ENCODE measurements around the gene PCA3. TPM values are rescaled to one million over a fixed set of nuclear protein-coding genes. Genes with fewer than 3 reads are reported as not detected.

Gene PCA3
- total RNA-seq, 4 donors from 2014 or later, result 0.27 TPM; not detected in 3

GRCh38 chr9:76803083-76803482 lies 38.8 kb downstream of the PCA3 start:
- WGBS, 2 donors (ENCODE audit: low coverage in 1 of 2), result 83% methylated on average over 2 of the region's 2 CpGs
- H3K36me3 ChIP-seq, result no peaks in the 10 kb centered on the region
- peaks cover 0 to 16% (median 8%) of the 10 kb centered on the region in 4 donors for H3K4me1 ChIP-seq
- no peak for DNase-seq
- H3K27me3 ChIP-seq, result peaks cover 7% of the 10 kb centered on the region
- H3K4me3 ChIP-seq, result no peak overlapping the region
- no peaks in the 10 kb centered on the region for H3K9me3 ChIP-seq
- in situ Hi-C loops (cut with MboI; ENCODE audit: low pct_ligation_motif_present in 1 of 4, low pct_unique_long_range_greater_than_20kb in 1 of 4, low sequenced_read_pairs in 3 of 4), result loop anchor here in 2 of 4 donors (10.0 kb wide), 2 partner anchors 192 to 202 kb away; no protein-coding TSS in a partner anchor
- no peak overlapping the region for H3K27ac ChIP-seq
- TF ChIP-seq POLR2AphosphoS5 (IDR thresholded peaks at IDR 0.05), result no peak
- no peak for TF ChIP-seq CTCF (IDR thresholded peaks at IDR 0.05)
- no peak for TF ChIP-seq EP300 (IDR thresholded peaks at IDR 0.05; ENCODE audit: low read depth)
- no peak for TF ChIP-seq POLR2A (IDR thresholded peaks at IDR 0.05)
- intact Hi-C loops (cut with DNase I; ENCODE audit: low total_unique reads), result no loop called here

GRCh38 chr9:76803762-76804161 lies 39.5 kb downstream of the PCA3 start:
- intact Hi-C loops (cut with DNase I; ENCODE audit: low total_unique reads) (no loop called here), in situ Hi-C loops (cut with MboI; ENCODE audit: low pct_ligation_motif_present in 1 of 4, low pct_unique_long_range_greater_than_20kb in 1 of 4, low sequenced_read_pairs in 3 of 4) (loop anchor here in 2 of 4 donors (10.0 kb wide), 2 partner anchors 191 to 201 kb away; no protein-coding TSS in a partner anchor)
- no peak for TF ChIP-seq POLR2A (IDR thresholded peaks at IDR 0.05)
- no peak for TF ChIP-seq EP300 (IDR thresholded peaks at IDR 0.05; ENCODE audit: low read depth)
- TF ChIP-seq POLR2AphosphoS5 (IDR thresholded peaks at IDR 0.05), result no peak
- TF ChIP-seq CTCF (IDR thresholded peaks at IDR 0.05), result no peak
- no peak for DNase-seq
- 70 to 88% methylated on average over 2 to 7 of the region's 7 CpGs for WGBS, 2 donors (ENCODE audit: low coverage in 1 of 2)
- Histone ChIP-seq H3K36me3 (no peaks in the 10 kb centered on the region), H3K27ac (no peak overlapping the region), H3K4me3 (no peak overlapping the region), H3K4me1 (peaks cover 0 to 14% (median 6%) of the 10 kb centered on the region in 4 donors), H3K27me3 (peaks cover 7% of the 10 kb centered on the region), H3K9me3 (no peaks in the 10 kb centered on the region)

- 60 to 72% methylated on average over 1 to 5 of the region's 5 CpGs for WGBS, 2 donors (ENCODE audit: low coverage in 1 of 2)
- no peak for DNase-seq
Measured at GRCh38 chr9:76808636-76809035, 44.4 kb downstream of the PCA3 start.

GRCh38 chr9:76810377-76810957 lies 46.2 kb downstream of the PCA3 start:
- intact Hi-C loops (cut with DNase I; ENCODE audit: low total_unique reads), result no loop called here
- Histone ChIP-seq H3K9me3 (no peaks in the 10 kb centered on the region), H3K27me3 (peaks cover 4% of the 10 kb centered on the region), H3K4me1 (no peaks in the 10 kb centered on the region), H3K36me3 (no peaks in the 10 kb centered on the region), H3K27ac (peak overlapping the region in 2 of 4 donors; percentile 5 to 16), H3K4me3 (no peak overlapping the region)
- TF ChIP-seq CTCF (IDR thresholded peaks at IDR 0.05) (peak; percentile 70 to 93 (median 74)), POLR2AphosphoS5 (IDR thresholded peaks at IDR 0.05) (no peak)
- peak; percentile 55 for DNase-seq
- in situ Hi-C loops (cut with MboI; ENCODE audit: low pct_ligation_motif_present in 1 of 4, low pct_unique_long_range_greater_than_20kb in 1 of 4, low sequenced_read_pairs in 3 of 4), result no loop called here
- 35 to 43% methylated on average over 2 of the region's 2 CpGs for WGBS, 2 donors (ENCODE audit: low coverage in 1 of 2)

More at GRCh38 chr9:76808636-76809035, 44.4 kb downstream of the PCA3 start:
- intact Hi-C loops (cut with DNase I; ENCODE audit: low total_unique reads), result no loop called here
- Histone ChIP-seq H3K27ac (no peak overlapping the region), H3K9me3 (no peaks in the 10 kb centered on the region), H3K4me1 (no peaks in the 10 kb centered on the region), H3K4me3 (no peak overlapping the region), H3K36me3 (no peaks in the 10 kb centered on the region), H3K27me3 (peaks cover 7% of the 10 kb centered on the region)
- in situ Hi-C loops (cut with MboI; ENCODE audit: low pct_ligation_motif_present in 1 of 4, low pct_unique_long_range_greater_than_20kb in 1 of 4, low sequenced_read_pairs in 3 of 4), result loop anchor here in 3 of 4 donors (5.0 to 10.0 kb wide), 3 partner anchors 179 to 196 kb away; no protein-coding TSS in a partner anchor
- TF ChIP-seq POLR2A (IDR thresholded peaks at IDR 0.05) (no peak), EP300 (IDR thresholded peaks at IDR 0.05; ENCODE audit: low read depth) (no peak), CTCF (IDR thresholded peaks at IDR 0.05) (no peak), POLR2AphosphoS5 (IDR thresholded peaks at IDR 0.05) (no peak)

Data from transverse colon (tissue), 4 donors.